ENCODE results near the gene AHRR.

Gene AHRR

GRCh38 chr5:446066-446882 is 124.8 kb downstream of the AHRR start:
- DNase-seq, result no peak

- no peak for DNase-seq
Observed at GRCh38 chr5:446883-447263, 125.4 kb downstream of the AHRR start.

GRCh38 chr5:447501-447900 is 126.0 kb downstream of the AHRR start:
- DNase-seq, result no peak

GRCh38 chr5:448061-448765 is 126.7 kb downstream of the AHRR start:
- DNase-seq, result no peak

- DNase-seq, result no peak
Observed at GRCh38 chr5:448766-449090, 127.2 kb downstream of the AHRR start.

- no peak for DNase-seq
Observed at GRCh38 chr5:449151-449550, 127.6 kb downstream of the AHRR start.

- no peak for DNase-seq
Observed at GRCh38 chr5:451587-452458, 130.3 kb downstream of the AHRR start.

GRCh38 chr5:452978-453710 is 131.6 kb downstream of the AHRR start:
- no peak for DNase-seq

- DNase-seq, result no peak
Observed at GRCh38 chr5:453725-454481, 132.4 kb downstream of the AHRR start.

- DNase-seq, result no peak
Observed at GRCh38 chr5:454936-455335, 133.4 kb downstream of the AHRR start.

- DNase-seq, result no peak
Observed at GRCh38 chr5:455806-456205, 134.3 kb downstream of the AHRR start.

GRCh38 chr5:456351-457194 is 135.1 kb downstream of the AHRR start:
- no peak for DNase-seq

GRCh38 chr5:457195-457961 is 135.9 kb downstream of the AHRR start:
- DNase-seq, result no peak

GRCh38 chr5:458547-459353 is 137.2 kb downstream of the AHRR start:
- DNase-seq, result peak; percentile 74 to 77

GRCh38 chr5:459562-460272 is 138.2 kb downstream of the AHRR start:
- no peak for DNase-seq

- no peak for DNase-seq
Observed at GRCh38 chr5:460273-460625, 138.7 kb downstream of the AHRR start.

- no peak for DNase-seq
Observed at GRCh38 chr5:462051-462481, 140.6 kb downstream of the AHRR start.

- no peak for DNase-seq
Observed at GRCh38 chr5:463301-463700, 141.8 kb downstream of the AHRR start.

- peak; percentile 71 to 78 for DNase-seq
Observed at GRCh38 chr5:463952-464351, 142.4 kb downstream of the AHRR start.

Data from stimulated activated CD4-positive, alpha-beta T cell treated with anti-CD3 and anti-CD28 coated beads, Interleukin-2, amount 100 ng/mL, for 24 hours (primary cell).